ENCODE data around the gene MGLL.

MGLL gene

DNA sequence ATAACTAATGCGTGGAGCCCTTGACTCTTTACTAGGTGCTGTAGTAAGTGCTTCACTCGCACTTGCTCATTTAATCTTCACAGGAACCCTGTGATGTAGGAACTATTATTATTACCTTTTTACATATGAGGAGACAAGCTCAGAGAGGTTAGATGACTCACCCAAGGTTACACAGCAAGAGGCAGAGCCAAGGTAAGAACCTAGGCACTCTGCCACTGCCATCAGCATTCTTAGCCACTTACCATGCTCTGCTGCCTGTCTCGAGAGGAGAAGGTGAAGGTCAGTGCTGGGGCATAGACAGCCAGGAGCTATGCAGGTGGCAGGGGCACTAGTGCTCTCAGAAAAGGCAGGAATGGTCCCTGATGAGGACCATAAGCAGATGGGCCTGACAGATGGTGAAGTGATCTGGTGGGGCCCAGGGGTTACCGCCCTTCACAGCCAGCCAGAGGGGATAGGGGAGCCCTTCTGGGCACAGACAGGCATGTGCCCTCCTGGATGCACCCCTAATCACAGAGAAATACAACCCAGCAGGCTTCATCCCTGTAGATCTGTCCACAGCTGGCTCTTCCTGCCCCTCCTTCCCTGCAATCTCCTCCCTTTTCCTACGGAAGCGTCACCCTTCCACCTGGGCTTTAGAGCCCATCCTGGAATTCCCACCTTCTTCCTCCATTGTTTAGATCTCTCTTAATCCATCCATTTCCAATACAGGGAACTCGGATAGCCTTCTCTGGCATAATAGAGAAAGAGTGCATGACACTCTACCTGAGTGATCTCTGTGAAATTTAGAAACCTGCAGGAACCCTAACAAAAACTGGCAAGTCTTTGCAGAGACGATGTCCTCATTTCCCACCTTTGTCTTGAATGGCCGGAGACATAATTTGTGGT lies 122.7 kb downstream of the MGLL start:
- no peak for DNase-seq

DNA sequence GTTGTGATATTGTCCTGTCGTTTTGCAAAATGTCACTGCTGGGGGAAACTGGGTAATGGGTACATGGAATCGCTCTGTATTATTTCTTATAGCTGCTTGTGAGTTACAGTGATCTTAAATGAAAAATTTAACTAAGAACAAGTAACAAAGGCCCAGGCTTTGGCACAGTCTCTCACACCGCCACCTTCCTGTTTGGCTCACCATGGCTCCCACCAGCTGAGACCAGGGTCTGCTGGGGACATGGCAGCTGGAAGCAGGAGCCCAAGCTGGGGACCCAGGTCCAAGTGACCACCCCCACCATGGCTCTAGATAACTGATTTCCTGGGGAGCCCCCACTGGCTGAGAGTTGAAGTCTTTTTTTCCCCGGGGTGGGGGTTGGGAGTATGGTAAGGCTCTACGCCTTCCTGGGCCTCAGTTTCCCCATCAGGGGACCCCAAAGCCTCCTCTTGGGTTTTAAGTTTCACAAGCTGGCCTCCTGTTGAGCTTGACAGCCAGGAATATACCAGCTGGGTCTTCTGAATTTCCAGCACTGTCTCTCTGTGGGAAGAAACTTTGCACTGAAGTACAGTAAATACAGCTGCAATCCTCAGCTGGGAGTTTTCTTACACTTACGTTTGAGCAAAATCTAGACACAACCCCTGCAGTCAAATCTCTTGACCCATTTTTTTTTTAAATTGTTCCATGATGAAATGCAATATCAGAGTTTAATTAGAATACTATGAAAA lies 123.5 kb downstream of the MGLL start:
- no peak for DNase-seq

DNA sequence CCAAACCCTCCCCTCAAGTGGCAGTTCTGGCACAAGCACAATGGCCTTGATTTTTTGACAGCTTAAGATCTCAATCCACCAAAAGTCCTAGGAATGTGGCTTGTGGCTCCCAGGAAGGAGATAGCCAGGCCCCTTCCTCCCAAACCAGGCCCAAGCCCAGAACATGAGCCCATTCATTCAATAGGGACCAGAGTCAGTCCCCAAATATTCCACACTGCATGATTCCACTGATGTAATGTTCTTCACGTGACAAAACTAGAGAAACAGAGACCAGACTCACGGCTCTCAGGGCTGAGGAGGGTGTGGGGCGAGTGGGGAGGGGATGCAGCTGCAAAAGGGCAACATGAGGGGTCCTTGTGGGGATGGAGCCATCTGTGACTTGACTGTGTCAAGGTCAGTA lies 124.0 kb downstream of the MGLL start:
- no peak for DNase-seq

DNA sequence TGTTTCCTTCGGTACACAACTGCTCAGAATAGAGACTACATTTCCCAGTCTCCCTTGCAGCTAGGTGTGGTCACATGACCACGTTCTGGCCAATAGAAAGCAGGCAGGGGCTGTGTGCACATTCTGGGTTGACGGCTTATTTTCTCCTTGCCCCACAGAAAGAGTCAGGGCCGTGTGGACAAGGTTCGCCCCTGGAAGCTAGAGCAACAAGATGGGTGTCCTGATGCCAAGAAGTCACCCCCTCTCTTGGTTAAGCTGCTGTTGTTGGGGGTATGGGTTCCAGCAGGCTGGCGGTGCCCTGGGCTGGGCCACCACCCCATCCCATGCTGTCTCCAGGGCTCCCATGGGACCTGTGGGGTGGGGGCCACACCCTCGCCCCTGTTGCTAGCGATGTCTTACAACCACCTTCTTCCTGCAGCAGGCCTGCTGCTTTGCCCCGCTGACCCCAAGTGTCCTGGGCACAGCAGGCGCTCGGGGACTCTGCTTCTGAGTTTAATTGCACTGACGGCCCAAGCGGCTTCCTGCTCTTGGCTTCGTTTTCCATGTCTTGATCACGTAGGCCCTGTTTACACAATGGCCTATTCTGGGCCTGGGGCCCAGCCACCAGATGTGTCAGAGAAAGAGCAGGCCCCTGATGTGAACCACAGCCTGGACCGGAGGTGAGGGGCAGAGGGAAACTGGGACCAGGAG lies 124.6 kb downstream of the MGLL start:
- peak; percentile 78 for DNase-seq

DNA sequence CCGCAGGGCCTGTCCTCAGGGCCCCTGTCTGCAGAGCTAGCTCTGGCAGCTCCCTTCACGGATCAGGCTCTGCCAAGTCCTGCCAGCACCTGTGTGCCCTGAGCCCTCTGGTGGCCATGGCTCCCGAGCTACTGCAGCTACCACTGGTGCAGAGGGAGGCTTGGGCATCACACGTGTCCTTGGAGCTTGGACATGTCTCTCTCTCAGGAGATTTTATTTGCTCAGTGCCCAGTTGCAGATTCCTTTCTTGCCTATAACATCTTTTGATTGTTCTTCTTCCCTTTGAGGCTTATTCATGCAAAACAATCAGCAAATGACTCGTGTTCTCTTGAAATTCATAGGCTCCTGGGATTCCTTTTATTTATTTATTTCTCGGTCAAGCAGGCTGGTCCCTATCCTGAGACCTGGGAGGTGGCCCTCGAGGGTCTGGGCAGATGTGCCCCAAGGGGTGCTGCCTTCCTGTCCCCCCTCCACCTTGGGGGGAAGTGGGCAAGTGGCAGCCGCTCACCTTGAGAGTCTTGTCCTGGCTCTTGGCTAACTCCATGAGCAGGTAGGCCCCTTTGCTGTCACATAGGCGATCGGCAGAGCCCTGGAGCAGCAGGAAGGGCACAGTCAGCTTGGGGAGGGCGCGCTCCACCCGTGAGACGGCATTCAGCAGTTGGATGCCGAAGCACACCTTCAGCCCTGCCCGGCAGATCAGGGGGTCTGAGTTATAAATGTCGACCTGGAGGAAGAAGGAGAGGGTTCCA lies 127.7 kb downstream of the MGLL start:
- peak; percentile 67 for DNase-seq

DNA sequence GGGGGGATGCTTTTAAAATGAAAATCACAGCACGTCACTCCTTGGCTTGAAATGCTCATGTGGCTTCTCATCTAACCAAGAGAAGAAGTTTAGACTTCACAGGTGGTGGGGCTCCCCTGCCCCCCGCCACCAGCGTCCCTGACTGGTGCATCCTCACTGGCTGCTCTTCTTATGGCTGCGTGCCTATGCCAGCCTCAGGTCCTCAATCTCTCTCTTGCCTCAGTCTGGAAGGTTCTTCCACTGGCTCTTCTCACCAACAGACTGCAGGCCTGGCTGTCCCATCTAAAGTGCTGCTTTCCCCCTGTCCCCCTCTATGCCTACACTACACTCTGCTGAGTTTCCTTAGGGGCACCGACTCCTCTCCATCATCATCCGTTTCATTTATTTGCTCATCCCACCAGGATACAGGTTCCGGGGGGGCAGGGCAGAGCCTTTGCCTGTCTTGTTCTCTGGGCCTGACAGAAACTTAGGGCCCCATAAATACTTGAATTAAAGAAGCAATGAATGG lies 128.9 kb downstream of the MGLL start:
- no peak for DNase-seq

DNA sequence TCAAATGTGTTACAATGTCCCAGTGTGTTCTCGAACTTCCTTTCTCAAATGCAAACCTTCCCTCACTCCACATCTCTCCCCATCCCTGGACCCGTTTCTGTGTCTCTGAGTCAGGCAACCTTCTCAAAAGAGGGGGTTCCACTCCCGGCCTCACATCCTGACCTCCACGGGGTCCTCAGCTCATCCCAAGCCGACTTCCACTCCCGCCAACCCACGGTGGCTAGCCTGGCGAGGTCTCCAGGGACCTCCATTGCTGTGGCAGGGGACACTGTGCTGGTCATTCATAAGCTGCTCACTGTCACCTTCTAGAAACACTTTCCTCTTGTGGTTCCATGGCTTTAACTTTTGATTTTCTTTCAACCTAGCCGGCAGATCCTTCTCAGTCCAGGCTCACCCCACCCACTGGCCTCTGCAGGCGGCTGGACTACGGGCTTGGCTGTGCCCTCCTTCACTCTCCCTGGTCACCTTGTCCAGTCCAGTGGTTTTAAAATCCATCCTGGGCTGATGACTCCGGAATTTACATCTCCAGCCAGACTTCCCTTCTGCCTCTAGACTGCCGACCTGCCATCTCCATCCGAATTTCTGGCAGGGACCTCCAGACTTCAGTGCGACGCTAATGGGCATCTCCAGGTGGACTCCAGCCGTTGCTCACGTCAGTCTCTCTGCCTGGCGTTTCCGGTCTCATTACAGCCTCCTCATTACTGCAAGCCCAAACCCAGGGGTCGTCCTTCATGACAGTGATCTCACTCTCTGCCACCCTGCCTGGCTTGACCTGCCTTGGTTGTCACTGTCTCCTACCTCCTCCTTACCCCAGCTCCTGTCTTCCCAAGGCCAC lies 129.6 kb downstream of the MGLL start:
- no peak for DNase-seq

DNA sequence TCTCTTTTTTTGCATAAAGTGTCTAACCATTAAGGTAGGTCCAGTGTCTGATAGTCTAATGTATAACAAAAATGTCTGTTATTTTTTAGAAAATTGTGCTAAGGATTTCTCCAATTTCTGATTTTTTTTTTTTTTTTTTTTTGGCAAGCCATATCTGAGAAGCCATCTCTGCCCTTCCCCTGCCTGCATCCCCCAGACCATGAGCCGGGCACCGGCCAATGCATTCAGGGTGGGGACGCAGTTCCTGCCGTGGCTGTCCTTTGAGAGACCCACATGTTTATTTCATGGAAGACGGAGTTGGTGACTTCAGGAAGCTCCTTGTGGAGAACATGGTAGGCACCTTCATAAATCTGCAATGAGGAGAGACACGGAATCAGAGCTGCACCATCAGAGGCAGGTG lies 130.3 kb downstream of the MGLL start:
- no peak for DNase-seq

DNA sequence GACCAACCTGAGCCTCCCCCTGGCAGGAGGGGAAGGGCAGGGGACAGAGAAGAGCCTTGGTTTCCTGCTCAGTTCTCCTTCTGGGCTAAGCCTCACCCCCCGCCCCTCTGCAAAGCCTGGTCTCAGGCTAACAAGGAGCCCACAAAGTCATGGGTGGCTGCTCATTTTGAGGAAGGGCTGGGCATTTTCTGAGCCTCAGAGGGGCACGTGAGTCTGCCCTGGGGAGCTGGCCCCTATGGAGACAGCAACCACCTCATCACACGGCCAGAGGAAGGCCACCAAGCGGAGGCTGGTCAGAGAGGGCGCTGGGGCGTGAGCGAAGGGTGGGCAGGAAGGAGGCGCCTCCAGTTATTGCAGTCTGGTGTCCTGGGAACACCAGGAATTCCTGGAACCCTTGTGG lies 130.8 kb downstream of the MGLL start:
- DNase-seq: no peak

DNA sequence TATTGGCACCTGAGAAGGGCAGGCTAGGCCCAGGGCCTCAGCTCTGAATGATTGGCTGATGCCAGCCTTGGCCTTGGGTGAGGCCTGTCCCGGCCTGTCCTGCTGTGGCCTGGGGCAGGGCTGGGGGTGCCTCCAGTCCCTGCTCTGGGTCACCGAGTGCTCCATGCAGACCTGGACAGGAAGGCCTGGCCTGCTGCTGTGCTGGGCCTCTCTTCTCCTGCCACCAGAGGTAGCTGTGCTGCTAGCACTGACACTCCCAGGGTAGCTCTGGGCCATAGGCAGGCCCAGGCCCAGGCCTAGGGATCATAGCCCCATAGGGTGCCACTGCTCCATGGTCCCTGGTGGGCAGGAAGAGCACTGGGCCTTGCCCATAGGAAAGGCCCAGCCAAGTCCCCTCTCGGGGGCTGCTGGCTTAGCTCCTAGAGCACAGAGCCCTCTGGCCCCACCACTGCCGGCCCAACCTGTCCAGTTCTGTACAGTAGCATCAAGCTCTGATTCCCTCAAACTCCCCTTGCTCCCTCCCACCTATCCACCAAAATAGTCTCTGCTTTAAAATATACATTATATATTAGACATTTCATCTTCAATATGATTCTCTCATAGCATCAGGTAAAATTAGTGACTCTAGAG lies 131.4 kb downstream of the MGLL start:
- peak; percentile 39 for DNase-seq

DNA sequence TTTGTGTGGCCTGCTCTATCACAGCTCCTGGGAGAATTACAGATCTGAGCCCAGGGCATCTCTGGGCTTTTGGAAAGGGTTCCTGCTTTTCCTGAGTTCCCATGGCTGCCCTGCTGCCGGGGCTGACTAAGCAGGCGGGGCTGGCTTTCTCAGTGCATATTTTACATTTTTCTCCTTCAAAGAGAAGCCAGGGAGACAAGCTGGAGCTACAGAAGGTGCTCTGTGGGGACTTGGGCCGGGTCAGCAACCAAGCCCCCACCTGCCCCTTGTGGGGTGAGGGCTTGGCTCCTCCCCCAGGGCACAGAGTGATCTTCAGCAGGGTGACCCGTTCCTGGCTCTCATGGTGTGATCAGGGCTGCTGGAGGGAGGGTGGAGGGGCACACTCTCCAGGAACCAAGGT lies 132.2 kb downstream of the MGLL start:
- no peak for DNase-seq

DNA sequence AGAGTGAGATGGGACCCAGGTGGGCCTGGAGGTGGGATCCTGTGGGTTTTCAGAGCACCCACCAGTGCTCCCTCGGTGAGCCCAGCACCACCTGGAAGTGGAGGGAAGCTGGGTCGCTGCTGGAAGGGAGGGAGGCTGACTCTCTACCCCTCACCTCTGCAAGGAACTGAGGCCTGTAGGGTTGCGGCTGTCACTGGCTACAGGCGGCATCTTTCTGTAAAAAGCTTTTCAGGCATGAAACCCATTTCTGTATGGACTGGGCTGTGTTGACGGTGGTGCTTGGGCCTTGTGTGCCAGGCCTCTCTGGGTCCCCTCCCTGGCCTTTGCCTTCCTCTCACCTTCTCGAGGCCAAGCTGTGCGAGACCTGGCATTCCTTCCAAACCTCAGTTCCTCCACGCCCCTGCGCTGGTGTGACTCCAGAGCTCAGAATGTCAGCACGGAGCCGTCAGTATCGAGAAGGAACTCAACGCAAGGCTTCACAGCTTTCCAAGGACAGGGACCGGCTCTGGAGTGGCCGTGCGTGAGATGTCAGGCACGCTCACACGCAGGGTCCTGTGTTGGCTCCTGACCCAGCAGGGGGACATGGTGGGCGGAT lies 133.0 kb downstream of the MGLL start:
- DNase-seq: no peak

DNA sequence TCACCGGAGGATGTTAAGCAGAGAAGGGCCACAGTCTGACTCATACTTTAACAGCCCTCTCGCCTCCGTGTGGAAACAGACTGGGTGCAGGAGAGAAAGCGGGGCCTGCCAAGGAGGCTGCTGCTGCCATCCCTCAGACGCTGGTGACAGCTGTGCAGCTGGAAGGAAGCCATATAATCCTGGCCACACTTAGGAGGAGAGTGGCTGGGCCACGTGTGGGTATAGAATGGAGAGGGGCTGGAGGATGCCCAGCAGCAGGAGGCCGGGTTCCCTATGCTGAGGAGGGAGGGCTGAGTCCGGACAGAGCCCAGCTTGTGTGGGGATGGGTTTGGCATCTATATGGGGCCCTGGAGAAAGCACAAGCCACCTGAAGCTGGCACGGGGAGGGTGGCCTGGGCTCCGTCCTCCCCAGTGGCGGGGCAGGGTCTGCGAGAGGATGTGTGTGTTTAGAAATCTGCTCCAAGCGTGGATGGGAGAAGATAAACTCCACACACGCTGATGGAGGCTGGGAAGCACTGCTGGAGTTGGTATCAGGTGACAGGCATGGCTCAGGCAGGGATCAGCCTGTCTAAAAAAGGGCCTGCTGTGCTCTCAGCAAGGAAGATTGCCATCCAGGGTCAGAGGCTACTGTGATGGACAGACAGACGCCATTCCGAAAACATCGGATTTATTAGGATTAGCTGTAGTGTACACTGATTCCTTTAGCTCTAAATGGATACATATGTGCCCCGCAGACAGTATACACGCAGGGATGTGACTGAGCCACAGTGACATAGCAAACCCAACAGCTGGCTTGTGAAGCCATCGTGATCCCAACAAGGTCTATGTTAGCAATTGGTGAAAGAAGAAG lies 133.7 kb downstream of the MGLL start:
- DNase-seq: peak; percentile 88

DNA sequence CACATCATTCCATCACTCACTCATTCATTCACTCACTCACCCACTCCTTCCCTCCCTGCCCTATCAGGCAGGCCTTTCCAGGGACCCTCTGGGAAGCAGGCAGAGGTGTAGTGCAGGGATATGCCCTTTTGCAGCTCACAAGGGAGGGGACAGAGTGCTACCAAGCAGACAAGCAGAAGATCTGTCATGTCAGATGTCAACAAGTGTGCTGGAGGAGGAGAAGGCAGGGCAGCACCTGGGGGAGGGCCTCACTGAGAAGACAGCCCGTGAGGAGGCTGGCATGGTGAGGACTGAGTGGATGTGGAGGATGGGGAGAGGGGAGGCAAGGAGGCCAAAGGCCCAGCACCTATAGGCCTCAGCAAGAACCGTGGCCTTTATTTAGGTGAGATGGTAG lies 134.3 kb downstream of the MGLL start:
- no peak for DNase-seq

DNA sequence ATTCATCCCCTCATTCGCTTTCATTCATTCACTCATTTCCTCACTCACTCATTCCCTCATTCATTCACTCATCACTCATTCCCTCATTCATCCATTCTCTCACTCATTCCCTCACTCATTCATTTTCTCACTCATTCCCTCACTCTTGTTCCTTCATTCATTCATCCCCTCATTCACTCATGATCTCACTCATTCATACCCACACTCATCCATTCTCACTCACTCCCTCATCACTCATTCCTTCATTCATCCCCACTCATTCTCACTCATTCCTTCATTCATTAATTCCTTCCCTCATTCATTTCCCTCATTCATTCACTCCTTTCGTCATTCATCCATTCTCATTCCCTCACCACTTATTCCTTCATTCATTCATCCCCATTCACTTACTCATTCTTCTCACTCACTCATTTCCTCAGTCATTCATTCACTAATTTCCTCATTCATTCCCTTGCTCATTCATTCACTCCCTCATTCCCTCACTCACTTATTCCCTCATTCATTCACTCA lies 135.0 kb downstream of the MGLL start:
- DNase-seq: no peak

DNA sequence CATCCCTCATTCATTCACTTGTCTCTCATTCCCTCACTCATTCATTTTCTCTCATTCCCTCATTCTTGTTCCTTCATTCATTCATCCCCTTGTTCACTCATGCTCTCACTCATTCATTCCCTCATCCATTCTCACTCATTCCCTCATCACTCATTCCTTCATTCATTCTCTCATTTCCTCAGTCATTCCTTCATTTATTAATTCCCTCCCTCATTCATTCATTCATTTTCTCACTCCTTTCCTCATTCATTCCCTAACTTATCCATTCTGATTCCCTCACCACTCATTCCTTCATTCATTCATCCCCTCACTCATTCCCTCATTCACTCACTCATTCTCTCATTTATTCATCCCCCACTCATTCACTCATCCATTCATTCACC lies 135.8 kb downstream of the MGLL start:
- DNase-seq: no peak

DNA sequence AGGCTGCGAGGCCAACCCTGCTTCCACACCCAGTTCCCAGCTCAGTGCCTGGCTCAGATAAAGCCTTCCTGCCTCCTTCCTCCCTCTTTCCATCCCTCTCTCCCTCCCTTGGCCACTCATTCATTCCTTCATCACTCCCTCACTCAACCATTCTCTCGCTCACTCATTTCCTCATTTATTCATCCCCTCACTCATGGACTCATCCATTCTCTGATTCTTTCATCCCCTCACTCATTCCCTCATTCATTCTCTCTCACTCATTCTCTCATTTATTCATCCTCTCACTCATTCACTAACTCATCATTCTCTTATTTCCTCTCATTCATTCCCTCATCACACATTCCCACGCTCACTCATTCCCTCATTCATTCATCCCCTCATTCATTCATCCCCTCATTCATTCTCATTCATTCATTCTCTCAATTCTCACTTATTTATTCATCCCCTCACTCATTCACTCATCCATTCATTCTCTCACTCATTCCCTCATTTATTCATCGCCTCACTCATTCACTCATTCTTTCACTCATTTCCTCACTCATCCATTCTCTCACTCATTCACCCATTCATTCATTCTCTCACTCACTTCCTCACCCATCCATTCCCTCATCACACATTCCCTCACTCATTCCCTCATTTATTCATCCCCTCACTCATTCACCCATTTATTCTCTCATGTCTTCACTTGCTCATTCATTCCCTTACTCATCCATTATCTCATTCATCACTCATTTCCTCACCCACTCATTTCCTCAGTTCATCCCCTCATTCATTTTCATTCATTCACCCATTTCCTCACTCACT lies 136.4 kb downstream of the MGLL start:
- DNase-seq: peak; percentile 23

DNA sequence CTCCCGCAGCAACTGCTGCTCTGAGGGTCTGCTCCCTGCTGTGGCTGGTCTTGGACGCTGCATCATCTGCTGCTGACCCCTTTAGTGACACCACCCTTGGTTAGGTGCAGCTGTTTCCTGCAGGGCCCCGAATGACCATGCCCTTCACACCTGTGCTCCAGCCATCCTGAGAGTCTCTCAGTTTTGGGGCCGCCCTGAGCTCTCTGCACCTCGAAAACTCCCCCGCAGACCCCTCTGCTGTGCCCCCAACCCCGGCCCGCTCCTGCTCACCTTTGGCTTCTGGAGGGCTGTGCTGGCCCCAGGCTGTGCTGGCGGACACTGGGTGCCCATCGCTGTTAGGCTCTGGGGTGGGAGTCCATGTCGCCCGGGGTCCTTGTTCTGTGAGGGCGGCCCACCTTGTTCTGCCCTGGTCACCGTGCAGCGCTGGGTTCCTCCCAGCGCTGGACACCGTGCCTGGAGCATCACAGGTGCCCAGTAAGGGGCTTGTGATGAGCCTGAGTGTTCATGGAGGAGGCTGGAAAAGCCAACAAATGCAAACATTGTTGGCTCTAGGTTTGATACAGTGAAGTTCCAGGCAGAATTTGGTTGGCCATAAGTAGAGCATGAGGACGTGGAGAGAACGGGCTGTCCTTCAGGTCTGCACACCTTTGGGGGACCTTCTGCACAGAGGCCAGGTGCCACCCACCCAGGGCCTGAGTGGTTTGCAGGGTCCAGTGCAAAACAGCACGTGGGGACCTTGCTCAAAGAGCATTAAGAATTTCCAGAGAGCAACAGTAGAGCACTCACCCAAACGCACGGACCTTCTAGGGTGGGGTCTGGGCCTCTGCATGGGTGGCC lies 137.2 kb downstream of the MGLL start:
- no peak for DNase-seq

All from NCI-H146 (cell line).